Inferior parietal cortex (tissue), 1 donor: Measurements from ENCODE around the gene CACNA1D.

Source experiments
- DNase-seq: peaks from one replicate; pipeline ENCODE4 v3.0.0-alpha.2; 2016; ENCODE audit errors: extremely low spot score

The CACNA1D gene

GRCh38 chr3:53577506-53577905 lies 83.1 kb downstream of the CACNA1D start:
- DNase-seq: no peak

- DNase-seq: no peak
Observed at GRCh38 chr3:53579636-53580035, 85.2 kb downstream of the CACNA1D start.

DNA sequence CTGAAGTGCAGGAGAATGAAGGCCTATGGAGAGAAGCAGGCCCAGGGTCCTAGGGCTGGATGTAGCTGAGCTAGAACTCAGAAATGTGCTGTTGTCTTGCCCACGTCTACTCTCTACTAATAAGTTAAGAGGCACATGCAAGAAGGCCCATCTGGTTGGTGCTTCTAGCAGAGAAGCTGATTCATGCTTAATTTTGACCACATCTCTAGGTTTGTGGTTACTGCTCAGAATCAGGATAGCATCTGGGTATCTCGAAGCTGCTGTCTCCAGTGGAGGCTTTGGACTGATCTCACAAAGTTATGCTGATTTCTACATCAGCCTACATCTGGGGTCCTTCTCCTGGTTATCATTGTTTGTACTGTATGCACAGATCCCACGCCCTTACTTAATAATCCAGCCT lies 87.3 kb downstream of the CACNA1D start:
- no peak for DNase-seq

- DNase-seq: no peak
Observed at GRCh38 chr3:53583161-53583690, 88.8 kb downstream of the CACNA1D start.

DNA sequence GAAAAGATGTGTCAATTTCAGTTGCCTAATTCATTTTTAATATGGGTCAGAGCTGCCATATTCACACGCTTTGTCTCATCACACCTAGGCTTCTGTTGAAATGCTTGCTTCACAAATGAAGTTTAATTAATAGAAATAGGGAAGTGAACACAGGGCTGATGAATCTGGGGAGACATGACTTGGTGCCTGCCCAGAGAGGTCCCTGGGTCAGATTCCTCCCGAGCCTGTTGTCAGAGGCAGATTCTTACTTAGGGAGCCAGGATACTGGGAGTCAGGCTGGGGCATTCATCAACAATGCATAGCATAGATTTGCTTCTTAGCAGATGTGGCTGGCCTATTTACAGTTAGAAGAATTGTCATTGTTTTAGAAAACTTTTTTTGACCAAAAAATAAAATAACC lies 90.6 kb downstream of the CACNA1D start:
- DNase-seq: no peak

DNA sequence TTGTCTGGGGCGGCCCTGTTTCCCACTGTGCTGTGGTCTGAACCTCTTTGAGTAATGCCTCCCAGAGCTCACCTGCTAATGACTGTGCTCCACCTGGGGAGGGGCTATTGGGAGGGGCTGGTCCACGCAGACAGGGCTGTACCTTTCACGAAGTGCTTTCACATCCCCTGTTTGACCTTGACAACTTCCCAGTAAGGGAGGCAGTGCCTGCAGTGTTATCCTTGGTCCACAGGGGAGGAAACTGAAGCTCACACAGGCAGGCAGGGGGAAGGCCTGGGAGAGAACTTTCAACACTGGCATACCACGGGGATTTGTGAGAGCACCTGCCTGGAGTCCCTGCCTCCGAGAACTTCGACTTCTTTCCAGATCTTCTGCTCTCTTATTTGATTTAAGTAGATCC lies 91.2 kb downstream of the CACNA1D start:
- DNase-seq: no peak

- no peak for DNase-seq
Observed at GRCh38 chr3:53588122-53588521, 93.7 kb downstream of the CACNA1D start.

DNA sequence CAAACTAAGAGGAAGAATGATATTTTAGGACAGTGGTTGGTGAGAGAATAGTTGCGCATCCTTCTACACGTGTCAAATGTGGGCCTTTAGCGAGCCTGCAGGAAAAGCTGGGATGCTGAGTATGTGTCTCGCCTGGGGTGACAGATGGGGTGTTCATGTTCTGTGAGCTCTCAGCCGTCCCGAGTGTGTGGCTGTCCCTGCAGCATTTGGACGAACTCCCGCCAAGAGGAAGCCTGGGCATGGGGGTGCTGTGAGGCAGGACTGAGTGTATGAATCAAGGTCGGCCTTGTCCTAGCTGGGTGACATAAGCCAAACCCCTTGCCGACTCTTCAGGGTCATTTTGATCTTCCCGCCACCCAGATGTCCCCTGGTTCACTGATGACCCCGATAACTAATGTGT lies 94.8 kb downstream of the CACNA1D start:
- DNase-seq: no peak

DNA sequence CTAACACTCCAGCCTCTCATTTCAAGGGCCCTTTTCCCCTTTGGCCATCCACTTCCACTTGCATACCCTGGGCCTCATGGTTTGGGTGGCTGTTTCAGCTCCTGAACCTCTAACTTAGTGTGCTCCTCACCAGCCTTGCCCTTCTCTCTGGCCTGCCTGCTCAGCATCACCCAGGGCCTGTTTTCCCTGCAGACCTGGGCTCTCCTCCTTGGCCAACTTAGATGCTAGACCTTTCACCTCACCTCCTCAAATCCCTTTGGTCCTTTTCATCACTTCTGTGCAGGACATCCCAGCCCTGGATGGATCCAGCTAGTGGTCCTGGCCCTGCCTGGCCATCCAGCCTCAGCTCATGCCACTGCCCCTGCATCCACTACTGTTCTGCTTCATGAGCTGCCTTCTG lies 95.4 kb downstream of the CACNA1D start:
- no peak for DNase-seq

DNA sequence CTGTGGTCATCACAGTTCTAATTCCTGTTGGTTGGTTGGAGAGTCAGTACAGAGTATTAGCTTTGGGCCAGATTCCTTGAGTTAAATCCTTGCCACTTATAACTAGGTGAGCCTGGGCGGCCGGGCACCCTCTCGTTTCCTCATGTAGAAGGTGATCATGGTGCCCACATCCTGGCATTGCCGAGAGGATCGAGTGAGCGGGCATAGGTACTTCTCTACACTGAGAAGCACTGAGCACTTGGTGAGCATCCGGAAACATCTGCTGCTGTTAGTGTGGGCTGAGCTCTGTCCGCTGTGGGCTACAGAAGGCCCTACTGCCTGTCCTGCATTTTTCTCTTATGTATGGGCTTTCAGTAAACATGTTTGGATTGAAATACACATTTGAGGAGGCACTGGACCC lies 96.2 kb downstream of the CACNA1D start:
- DNase-seq: no peak

DNA sequence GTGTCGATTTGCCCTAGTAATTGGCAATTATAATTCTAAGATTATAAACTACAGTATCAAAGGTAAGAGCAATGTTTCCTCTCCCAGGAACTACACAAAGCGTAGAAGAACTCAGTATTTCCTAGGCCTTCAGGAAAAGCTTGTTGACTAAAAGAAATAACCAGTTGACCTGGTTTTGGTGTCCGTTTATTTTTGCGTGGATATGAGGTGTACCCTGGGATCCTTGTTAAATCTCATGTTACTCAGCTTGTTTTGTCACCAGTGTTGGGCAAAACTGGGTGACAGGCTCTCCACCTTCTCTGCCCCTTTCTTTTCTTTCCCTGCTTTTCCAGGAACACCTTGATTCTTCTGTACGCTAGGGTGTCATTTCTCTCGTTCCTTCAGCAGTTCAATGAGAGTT lies 97.2 kb downstream of the CACNA1D start:
- no peak for DNase-seq

GRCh38 chr3:53592862-53593261 lies 98.5 kb downstream of the CACNA1D start:
- DNase-seq: no peak

GRCh38 chr3:53593611-53594010 lies 99.2 kb downstream of the CACNA1D start:
- no peak for DNase-seq

DNA sequence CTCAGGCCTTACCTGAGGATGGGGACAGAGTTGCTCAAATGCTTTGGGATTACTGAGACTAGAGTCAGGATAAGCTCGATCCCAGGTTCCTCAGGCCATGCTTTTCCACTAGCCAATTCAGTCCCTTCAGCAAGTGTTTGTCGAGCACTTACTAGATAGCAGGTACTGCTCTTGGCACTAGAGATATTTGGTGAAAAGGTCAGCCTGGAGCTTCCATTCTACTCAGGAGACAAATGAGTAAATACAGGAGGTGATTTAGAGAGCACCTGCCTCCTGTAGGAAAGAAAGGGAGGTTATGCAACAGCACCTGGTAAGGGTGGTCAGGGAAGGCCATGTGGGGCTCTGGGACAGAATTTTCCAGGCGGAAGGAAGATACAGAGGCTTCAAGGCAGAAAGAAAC lies 99.9 kb downstream of the CACNA1D start:
- no peak for DNase-seq

- DNase-seq: no peak
Observed at GRCh38 chr3:53595660-53596059, 101.2 kb downstream of the CACNA1D start.

DNA sequence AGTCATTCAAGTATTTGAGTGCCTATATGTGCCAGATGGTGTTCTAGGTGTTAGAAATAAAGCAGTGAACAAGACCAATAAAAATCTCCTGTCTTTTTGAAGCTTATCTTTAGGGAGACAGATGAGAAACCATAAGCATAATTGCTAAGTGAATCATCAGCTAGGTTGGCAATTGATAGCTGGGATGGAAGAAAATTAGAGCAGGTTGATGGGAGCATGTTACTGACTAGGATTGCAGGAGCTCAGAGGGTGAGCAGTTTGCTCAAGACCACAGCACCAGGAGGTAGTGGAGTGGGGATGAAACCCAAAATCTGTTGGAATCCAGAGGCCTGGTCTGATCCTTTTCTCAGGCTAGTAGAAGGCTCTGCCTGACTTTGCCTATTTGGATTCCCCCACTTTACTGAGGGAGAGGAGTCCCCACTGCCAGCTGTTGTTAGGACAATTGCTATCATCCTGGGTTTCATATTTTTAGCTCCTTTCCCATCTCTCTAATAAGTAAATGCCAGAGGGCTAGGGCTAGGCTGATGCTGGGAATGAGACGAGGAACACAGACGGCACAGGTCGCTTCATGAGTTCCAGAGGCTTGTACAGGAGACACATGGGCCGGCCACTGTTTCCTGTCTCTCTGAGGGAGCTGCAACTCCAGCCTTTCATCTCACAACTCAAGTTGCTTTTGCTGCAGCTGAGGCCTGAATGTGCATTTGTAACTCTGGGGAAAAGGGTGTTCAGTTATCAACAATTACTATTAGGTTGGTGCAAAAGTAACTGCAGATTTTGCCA lies 102.9 kb downstream of the CACNA1D start:
- DNase-seq: no peak

GRCh38 chr3:53599771-53600170 lies 105.4 kb downstream of the CACNA1D start:
- DNase-seq: no peak

- DNase-seq: no peak
Observed at GRCh38 chr3:53602866-53603265, 108.5 kb downstream of the CACNA1D start.

GRCh38 chr3:53604232-53604631 lies 109.8 kb downstream of the CACNA1D start:
- no peak for DNase-seq

GRCh38 chr3:53606793-53607192 lies 112.4 kb downstream of the CACNA1D start:
- DNase-seq: no peak

GRCh38 chr3:53612508-53612907 lies 118.1 kb downstream of the CACNA1D start:
- DNase-seq: no peak

DNA sequence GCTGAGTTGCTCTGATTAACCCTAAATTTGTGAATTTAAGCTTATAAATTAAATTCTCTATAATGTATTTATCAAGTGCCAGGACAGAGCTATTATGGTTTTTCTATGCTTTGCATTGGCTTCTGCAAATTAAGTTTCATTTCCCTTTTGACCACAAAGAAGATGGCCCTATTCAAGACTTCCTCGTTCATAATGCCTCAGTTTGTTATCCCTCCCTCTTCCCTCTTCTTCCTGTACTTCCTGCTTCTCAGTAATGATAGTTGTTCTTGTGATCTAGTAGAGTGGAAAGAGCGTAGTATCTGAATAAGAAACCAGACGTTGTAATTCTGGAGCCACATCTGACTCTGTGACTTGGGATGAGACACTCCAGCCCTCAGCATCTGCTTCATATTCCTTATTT lies 118.7 kb downstream of the CACNA1D start:
- no peak for DNase-seq

- DNase-seq: no peak
Observed at GRCh38 chr3:53614307-53614706, 119.9 kb downstream of the CACNA1D start.

DNA sequence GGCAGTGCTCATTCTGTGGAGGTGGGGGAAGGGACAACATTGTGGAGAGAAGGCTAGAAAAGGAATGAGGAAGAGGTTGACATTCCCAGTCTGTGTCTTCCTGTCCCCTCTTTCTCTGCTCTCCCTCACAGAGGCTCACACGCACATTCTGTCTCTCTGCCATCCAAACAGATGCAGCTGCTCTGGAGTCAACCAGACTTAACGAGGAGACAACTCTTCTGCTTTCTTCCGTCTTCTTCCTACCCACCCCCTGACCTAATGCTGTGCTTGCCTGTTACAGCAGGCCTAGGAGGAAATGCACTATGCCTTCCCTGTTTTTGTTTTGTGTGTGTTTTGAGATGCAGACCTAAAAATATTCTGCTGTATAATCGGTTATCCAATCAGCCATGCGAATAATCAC lies 121.9 kb downstream of the CACNA1D start:
- DNase-seq: no peak
